Stimulated activated CD8-positive, alpha-beta memory T cell treated with anti-CD3 and anti-CD28 coated beads, Interleukin-15, amount 100 ng/mL, for 1 hour (primary cell): ENCODE data around the gene PRR35.

Experiments
- DNase-seq: peaks from one replicate; pipeline ENCODE4 v3.0.0-alpha.2; 2020; ENCODE audit warnings: low read depth

Gene PRR35

GRCh38 chr16:560204-560700, at the start of gene PRR35:
Gene PRR35 (plus strand): TSS chr16:560394. CDS start chr16:563295, 2,901 bp downstream.
- DNase-seq = no peak

- DNase-seq = no peak
Observed at GRCh38 chr16:512802-513201, 47.4 kb upstream of the PRR35 start.

GRCh38 chr16:513950-514349, 46.2 kb upstream of the PRR35 start:
- DNase-seq = no peak

- no peak for DNase-seq
Observed at GRCh38 chr16:515175-515938, 44.8 kb upstream of the PRR35 start.

- no peak for DNase-seq
Observed at GRCh38 chr16:515939-516226, 44.3 kb upstream of the PRR35 start.

GRCh38 chr16:516301-516700, 43.9 kb upstream of the PRR35 start:
- DNase-seq = no peak

- DNase-seq = no peak
Observed at GRCh38 chr16:518858-519257, 41.3 kb upstream of the PRR35 start.

GRCh38 chr16:519425-519824, 40.8 kb upstream of the PRR35 start:
- DNase-seq = no peak

- DNase-seq = no peak
Observed at GRCh38 chr16:519841-520687, 40.1 kb upstream of the PRR35 start.

- DNase-seq = no peak
Observed at GRCh38 chr16:520847-521246, 39.3 kb upstream of the PRR35 start.

GRCh38 chr16:521381-522210, 38.6 kb upstream of the PRR35 start:
- no peak for DNase-seq

GRCh38 chr16:522320-523096, 37.7 kb upstream of the PRR35 start:
- DNase-seq = no peak

GRCh38 chr16:523097-523741, 37.0 kb upstream of the PRR35 start:
- no peak for DNase-seq

GRCh38 chr16:524274-525040, 35.7 kb upstream of the PRR35 start:
- no peak for DNase-seq

- no peak for DNase-seq
Observed at GRCh38 chr16:525123-525519, 35.1 kb upstream of the PRR35 start.

GRCh38 chr16:525520-526180, 34.5 kb upstream of the PRR35 start:
- no peak for DNase-seq

GRCh38 chr16:526181-527014, 33.8 kb upstream of the PRR35 start:
- no peak for DNase-seq

GRCh38 chr16:527015-527903, 32.9 kb upstream of the PRR35 start, which contains the start of gene CAPN15:
Gene CAPN15 (plus strand): TSS chr16:527712. CDS start chr16:546839, 19,127 bp downstream.
- DNase-seq = peak; percentile 74
